Measurements from ENCODE around the gene ANKRD18B.
"Not testable (repeated sequence)": the region's sequence is repeated elsewhere in the genome, so short reads cannot be mapped to it uniquely, and the experiment has no call there.

ANKRD18B gene

DNA sequence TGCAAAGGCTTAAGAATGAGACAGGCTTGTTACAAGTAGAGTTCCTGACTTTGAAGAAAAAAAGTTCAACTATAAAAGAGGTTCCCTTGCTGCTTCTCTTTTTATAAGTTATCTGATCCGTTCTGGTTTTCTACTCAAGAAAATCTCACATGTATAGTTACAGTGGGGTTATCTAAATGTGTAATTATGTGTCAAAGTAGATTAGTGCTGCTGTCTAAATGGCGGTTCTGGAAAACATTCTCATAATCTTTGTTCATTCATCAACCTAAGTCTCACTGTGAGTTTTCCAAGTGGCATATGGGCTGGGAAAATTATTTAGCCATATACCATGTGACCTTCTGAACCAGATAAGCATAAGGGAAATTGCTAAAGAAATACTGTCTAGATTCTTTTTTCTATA, 21.7 kb downstream of the ANKRD18B start:
- H3K4me3 ChIP-seq (ENCODE audit: low read depth in 1 of 2, low read length in 2 of 2); H3K4me1 ChIP-seq (ENCODE audit: insufficient read depth, low read length); H3K9ac ChIP-seq (ENCODE audit: low read length); H3K36me3 ChIP-seq (ENCODE audit: insufficient read depth, low read length); H3K27ac ChIP-seq (ENCODE audit: low read depth, low read length); H3K27me3 ChIP-seq (ENCODE audit: control insufficient read depth in 1 of 2, insufficient read depth in 2 of 2, low read length in 2 of 2); H3K9me3 ChIP-seq (ENCODE audit: low read length): not testable (repeated sequence)

DNA sequence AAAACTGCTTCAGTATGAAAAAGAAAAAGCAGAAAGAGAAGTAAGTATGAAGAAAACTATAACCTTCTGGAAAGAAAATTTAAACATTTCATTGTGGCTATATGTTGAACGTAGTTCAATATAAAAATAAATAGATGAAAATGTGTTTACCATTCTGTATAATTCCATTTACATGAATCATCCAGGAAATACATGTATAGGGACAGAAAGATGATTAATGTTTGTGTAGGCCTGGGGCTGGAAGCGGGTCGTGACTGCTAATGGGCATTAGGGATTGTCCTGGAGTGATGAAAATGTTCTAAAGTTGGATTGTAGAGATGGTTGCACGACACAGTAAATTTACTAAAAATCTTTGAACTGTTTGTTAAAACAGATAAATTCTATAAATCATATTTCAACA, 24.8 kb downstream of the ANKRD18B start:
- not testable (repeated sequence) for H3K36me3 ChIP-seq (ENCODE audit: insufficient read depth, low read length); H3K9me3 ChIP-seq (ENCODE audit: low read length); H3K4me1 ChIP-seq (ENCODE audit: insufficient read depth, low read length); H3K4me3 ChIP-seq (ENCODE audit: low read depth in 1 of 2, low read length in 2 of 2); H3K27ac ChIP-seq (ENCODE audit: low read depth, low read length); H3K27me3 ChIP-seq (ENCODE audit: control insufficient read depth in 1 of 2, insufficient read depth in 2 of 2, low read length in 2 of 2); H3K9ac ChIP-seq (ENCODE audit: low read length)

DNA sequence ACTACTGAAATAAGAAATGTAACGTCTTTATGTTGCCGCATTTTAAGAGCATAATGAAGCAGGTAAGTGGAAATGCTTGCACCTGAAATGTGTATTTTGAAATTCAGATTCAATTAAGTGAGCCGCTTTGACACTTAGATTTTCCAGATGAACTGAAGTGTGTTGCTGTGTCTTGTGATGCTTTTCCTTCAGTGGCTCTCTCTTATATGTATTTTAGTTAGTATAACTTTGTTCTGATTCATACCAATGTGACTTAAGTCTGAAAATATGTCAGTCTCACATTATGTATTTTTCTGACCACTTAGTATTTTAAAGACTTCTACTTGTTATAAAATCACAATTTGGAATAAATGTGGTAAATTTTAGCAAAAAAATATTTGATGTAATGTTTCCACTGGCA, 25.4 kb downstream of the ANKRD18B start:
- H3K4me1 ChIP-seq (ENCODE audit: insufficient read depth, low read length); H3K27me3 ChIP-seq (ENCODE audit: control insufficient read depth in 1 of 2, insufficient read depth in 2 of 2, low read length in 2 of 2); H3K4me3 ChIP-seq (ENCODE audit: low read depth in 1 of 2, low read length in 2 of 2); H3K9ac ChIP-seq (ENCODE audit: low read length); H3K27ac ChIP-seq (ENCODE audit: low read depth, low read length); H3K9me3 ChIP-seq (ENCODE audit: low read length); H3K36me3 ChIP-seq (ENCODE audit: insufficient read depth, low read length): not testable (repeated sequence)

DNA sequence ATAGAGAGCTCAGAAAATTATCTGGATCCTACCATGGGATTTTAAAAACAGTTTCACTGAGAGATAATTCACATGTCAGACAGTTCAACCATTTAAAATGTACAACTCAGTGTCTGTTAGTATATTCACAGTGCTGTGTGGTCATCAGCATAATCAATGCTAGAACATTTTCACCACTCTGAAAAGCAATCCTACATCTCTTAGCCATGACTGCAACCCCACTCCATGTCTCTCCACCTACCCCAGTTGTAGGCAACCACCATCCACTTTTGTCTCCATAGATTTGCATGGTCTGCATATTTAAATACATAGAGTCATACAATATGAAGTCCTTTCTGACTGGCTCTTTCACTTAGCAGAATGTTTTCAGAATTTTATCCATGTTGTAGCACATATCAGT, 27.1 kb downstream of the ANKRD18B start:
- not testable (repeated sequence) for H3K4me1 ChIP-seq (ENCODE audit: insufficient read depth, low read length); H3K9me3 ChIP-seq (ENCODE audit: low read length); H3K9ac ChIP-seq (ENCODE audit: low read length); H3K27ac ChIP-seq (ENCODE audit: low read depth, low read length); H3K36me3 ChIP-seq (ENCODE audit: insufficient read depth, low read length); H3K4me3 ChIP-seq (ENCODE audit: low read depth in 1 of 2, low read length in 2 of 2); H3K27me3 ChIP-seq (ENCODE audit: control insufficient read depth in 1 of 2, insufficient read depth in 2 of 2, low read length in 2 of 2)

DNA sequence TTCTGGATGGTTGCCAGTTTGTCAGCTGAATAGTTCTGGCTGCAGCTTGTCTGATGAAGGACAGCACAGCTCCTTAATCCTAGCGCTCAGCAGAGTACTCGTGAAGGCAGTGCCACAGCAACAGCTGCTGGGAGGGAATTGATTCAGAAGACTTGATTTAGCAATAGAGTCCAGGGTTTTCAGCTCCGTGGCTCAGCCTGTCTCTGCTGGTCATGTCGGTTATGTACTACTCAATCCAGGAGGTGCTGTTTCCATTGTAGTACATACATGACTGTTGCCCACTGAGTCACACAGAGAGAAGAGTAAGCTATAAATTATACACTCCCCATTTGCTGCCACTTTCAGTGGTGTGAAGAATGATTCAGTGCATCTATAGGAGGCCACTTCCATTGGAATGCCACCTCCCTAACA, 28.3 kb downstream of the ANKRD18B start:
- not testable (repeated sequence) for H3K36me3 ChIP-seq (ENCODE audit: insufficient read depth, low read length); H3K9ac ChIP-seq (ENCODE audit: low read length); H3K27ac ChIP-seq (ENCODE audit: low read depth, low read length); H3K27me3 ChIP-seq (ENCODE audit: control insufficient read depth in 1 of 2, insufficient read depth in 2 of 2, low read length in 2 of 2); H3K9me3 ChIP-seq (ENCODE audit: low read length); H3K4me3 ChIP-seq (ENCODE audit: low read depth in 1 of 2, low read length in 2 of 2); H3K4me1 ChIP-seq (ENCODE audit: insufficient read depth, low read length)

DNA sequence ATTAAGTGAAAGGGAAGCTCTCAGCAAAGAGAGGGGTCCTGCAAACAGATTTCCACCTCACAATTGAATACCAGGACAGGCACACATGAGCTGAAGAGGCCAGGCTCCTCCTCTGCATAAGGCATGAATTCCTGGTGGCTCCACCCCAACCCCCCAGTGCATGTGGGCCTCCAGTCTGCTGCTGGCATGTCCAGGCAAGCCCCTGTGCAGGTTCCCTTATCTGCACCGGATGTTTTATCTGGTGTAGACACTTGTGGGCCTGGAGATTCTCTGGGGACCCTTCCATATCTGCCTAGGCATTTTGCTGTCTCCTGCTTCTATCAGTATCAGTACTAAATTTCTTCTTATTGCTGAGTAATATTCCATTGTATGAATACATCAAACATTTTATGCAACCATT, 36.2 kb downstream of the ANKRD18B start:
- H3K36me3 ChIP-seq (ENCODE audit: insufficient read depth, low read length); H3K9me3 ChIP-seq (ENCODE audit: low read length); H3K4me1 ChIP-seq (ENCODE audit: insufficient read depth, low read length); H3K4me3 ChIP-seq (ENCODE audit: low read depth in 1 of 2, low read length in 2 of 2); H3K27ac ChIP-seq (ENCODE audit: low read depth, low read length); H3K27me3 ChIP-seq (ENCODE audit: control insufficient read depth in 1 of 2, insufficient read depth in 2 of 2, low read length in 2 of 2); H3K9ac ChIP-seq (ENCODE audit: low read length): not testable (repeated sequence)

DNA sequence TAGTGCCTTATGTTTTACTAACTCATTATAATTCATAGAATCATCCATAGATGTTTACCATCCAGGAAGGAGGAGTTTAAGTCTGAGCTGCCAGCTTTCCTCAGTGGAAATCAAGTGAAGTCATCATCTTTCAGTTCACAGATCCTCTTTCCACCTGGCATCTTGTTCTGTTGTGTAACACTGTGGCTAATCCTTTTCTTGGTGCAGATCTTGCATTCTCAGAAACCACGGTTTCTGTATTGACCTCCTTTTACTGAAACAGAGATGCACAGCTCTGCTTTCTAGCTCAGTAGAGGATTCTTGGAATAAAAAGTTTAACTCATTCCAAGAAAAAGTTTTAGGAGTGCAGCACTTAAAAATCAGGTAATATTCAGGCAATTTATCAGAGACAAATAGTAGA, 38.1 kb downstream of the ANKRD18B start:
- not testable (repeated sequence) for H3K9me3 ChIP-seq (ENCODE audit: low read length); H3K4me1 ChIP-seq (ENCODE audit: insufficient read depth, low read length); H3K27me3 ChIP-seq (ENCODE audit: control insufficient read depth in 1 of 2, insufficient read depth in 2 of 2, low read length in 2 of 2); H3K4me3 ChIP-seq (ENCODE audit: low read depth in 1 of 2, low read length in 2 of 2); H3K36me3 ChIP-seq (ENCODE audit: insufficient read depth, low read length); H3K9ac ChIP-seq (ENCODE audit: low read length); H3K27ac ChIP-seq (ENCODE audit: low read depth, low read length)

DNA sequence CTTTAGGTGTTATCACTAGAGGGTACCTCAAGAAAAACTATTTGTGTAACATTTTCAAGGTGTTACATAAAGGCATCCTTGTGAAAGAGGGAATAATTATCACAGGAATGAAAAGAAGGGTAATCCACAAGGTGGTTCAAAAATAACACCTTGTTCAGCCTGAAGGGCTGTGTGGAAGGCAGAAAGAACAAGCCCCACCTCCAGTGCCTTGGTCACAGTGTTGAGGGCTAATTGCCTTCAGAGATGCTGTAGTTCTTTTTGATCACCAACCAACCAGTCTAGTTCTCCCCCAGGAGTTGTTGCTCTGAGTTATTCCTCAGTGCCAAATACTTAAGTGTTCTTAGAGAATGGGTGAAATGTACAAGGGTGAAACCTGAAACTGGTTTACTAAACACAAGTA, 43.7 kb downstream of the ANKRD18B start:
- not testable (repeated sequence) for H3K36me3 ChIP-seq (ENCODE audit: insufficient read depth, low read length); H3K4me3 ChIP-seq (ENCODE audit: low read depth in 1 of 2, low read length in 2 of 2); H3K27me3 ChIP-seq (ENCODE audit: control insufficient read depth in 1 of 2, insufficient read depth in 2 of 2, low read length in 2 of 2); H3K9ac ChIP-seq (ENCODE audit: low read length); H3K4me1 ChIP-seq (ENCODE audit: insufficient read depth, low read length); H3K9me3 ChIP-seq (ENCODE audit: low read length); H3K27ac ChIP-seq (ENCODE audit: low read depth, low read length)

DNA sequence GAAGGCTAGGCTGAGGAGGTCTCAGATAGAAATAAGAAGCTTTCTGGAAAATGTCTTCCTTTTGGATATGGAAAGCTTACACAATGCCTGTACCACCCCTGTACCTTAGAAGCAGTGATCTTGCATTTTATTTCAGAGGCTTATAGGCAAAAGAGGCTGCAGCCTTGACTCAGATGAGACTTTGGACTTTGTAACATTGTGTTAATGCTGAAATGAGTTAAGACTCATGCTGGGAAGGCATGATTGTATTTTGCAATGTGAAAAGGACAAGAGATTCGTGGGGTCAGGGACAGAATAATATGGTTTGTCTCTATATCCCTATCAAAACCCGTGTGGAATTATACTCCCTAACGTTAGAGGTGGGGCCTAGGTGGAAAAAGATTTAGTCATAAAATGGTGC, 53.7 kb downstream of the ANKRD18B start:
- H3K36me3 ChIP-seq (ENCODE audit: insufficient read depth, low read length); H3K9me3 ChIP-seq (ENCODE audit: low read length); H3K27ac ChIP-seq (ENCODE audit: low read depth, low read length); H3K27me3 ChIP-seq (ENCODE audit: control insufficient read depth in 1 of 2, insufficient read depth in 2 of 2, low read length in 2 of 2); H3K4me3 ChIP-seq (ENCODE audit: low read depth in 1 of 2, low read length in 2 of 2); H3K4me1 ChIP-seq (ENCODE audit: insufficient read depth, low read length); H3K9ac ChIP-seq (ENCODE audit: low read length): not testable (repeated sequence)

DNA sequence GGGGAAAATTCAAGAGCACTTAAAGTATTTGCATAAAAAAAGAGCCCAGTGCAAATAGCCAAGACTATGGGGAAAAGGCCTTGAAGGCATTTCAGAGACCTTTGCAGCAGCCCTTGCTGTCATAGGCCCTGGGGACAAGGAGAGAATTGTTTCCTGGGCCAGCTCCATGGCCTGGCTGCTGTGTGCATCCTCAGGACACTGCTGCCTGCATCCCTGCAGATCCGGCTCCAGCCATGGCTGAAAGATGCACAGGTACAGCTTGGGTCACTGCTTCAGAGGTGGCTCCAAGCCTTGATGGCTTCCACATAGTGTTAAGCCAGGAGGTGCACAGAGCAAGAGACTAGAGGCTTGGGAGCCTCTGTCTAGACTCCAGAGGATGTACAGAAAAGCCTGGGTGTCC, 55.9 kb downstream of the ANKRD18B start:
- not testable (repeated sequence) for H3K4me1 ChIP-seq (ENCODE audit: insufficient read depth, low read length); H3K4me3 ChIP-seq (ENCODE audit: low read depth in 1 of 2, low read length in 2 of 2); H3K27ac ChIP-seq (ENCODE audit: low read depth, low read length)

DNA sequence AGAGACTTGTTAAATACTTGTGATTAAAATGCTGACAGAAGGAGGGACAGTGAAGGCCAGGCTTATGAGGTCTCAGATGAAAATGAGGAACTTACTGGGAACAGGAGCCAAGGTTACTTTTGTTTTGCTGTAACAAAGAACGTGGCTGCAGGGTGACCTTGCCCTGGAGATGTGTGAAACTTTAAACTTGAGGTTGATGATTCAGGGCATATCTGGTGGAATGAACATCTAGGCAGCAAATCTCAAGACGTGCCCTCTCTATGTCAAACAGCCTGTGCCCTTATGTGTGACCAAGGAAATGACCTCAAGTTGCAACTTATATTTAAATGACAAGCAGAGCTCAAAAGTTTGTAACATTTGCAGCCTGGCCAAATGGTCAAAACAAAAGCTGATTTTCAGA, 58.6 kb downstream of the ANKRD18B start:
- H3K4me1 ChIP-seq (ENCODE audit: insufficient read depth, low read length); H3K27ac ChIP-seq (ENCODE audit: low read depth, low read length); H3K9me3 ChIP-seq (ENCODE audit: low read length); H3K36me3 ChIP-seq (ENCODE audit: insufficient read depth, low read length); H3K9ac ChIP-seq (ENCODE audit: low read length); H3K4me3 ChIP-seq (ENCODE audit: low read depth in 1 of 2, low read length in 2 of 2); H3K27me3 ChIP-seq (ENCODE audit: control insufficient read depth in 1 of 2, insufficient read depth in 2 of 2, low read length in 2 of 2): not testable (repeated sequence)

More for the DNA sequence above, 55.9 kb downstream of the ANKRD18B start:
- H3K9ac ChIP-seq (ENCODE audit: low read length); H3K9me3 ChIP-seq (ENCODE audit: low read length); H3K27me3 ChIP-seq (ENCODE audit: control insufficient read depth in 1 of 2, insufficient read depth in 2 of 2, low read length in 2 of 2); H3K36me3 ChIP-seq (ENCODE audit: insufficient read depth, low read length): not testable (repeated sequence)

DNA sequence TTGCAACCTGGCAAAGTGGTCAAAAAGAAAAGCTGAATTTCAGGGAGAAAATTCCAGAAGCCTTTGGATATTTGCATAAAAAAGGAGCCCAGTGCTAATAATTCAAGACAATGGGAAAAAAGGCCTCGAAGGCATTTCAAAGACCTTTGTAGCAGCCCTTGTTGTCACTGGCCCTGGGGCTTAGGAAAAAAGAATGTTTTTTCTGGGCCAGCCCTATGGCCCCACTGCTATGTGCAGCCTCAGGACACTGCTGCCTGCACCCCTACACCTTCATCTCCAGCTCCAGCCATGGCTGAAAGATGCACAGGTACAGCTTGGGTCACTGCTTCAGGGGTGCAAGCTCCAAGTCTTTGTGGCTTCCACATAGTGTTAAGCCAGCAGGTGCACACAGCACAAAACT, 62.1 kb downstream of the ANKRD18B start:
- H3K4me3 ChIP-seq (ENCODE audit: low read depth in 1 of 2, low read length in 2 of 2); H3K4me1 ChIP-seq (ENCODE audit: insufficient read depth, low read length); H3K27ac ChIP-seq (ENCODE audit: low read depth, low read length); H3K27me3 ChIP-seq (ENCODE audit: control insufficient read depth in 1 of 2, insufficient read depth in 2 of 2, low read length in 2 of 2); H3K9me3 ChIP-seq (ENCODE audit: low read length); H3K36me3 ChIP-seq (ENCODE audit: insufficient read depth, low read length); H3K9ac ChIP-seq (ENCODE audit: low read length): not testable (repeated sequence)

DNA sequence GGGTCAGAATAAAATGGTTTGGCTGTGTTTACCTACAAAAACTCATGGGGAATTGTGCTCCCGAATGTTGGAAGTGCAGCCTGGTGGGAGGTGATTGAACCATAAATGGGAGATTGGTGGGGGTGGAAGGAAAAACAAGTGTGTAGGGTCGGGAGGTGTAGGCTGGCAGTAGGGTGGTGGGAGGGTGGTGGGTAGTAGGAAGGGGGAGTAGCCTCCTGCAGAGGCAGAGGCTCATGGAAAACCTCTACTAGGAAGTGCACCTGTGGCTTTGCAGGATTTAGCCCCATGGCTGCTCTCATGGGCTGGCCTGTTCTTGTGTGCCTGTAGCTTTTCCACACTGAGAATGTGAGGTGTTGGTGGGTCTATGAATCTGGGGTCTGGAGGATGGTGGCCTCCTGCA, 63.7 kb downstream of the ANKRD18B start:
- not testable (repeated sequence) for H3K4me3 ChIP-seq (ENCODE audit: low read depth in 1 of 2, low read length in 2 of 2); H3K27me3 ChIP-seq (ENCODE audit: control insufficient read depth in 1 of 2, insufficient read depth in 2 of 2, low read length in 2 of 2); H3K4me1 ChIP-seq (ENCODE audit: insufficient read depth, low read length); H3K27ac ChIP-seq (ENCODE audit: low read depth, low read length); H3K36me3 ChIP-seq (ENCODE audit: insufficient read depth, low read length); H3K9me3 ChIP-seq (ENCODE audit: low read length); H3K9ac ChIP-seq (ENCODE audit: low read length)
